Stimulated activated naive CD4-positive, alpha-beta T cell treated with Interleukin-2 at 50 U/mL for 16 hours (primary cell): ENCODE measurements around the gene DOCK2.
"Not testable (repeated sequence)": the region's sequence is repeated elsewhere in the genome, so short reads cannot be mapped to it uniquely, and the experiment has no call there.

Experiments
- DNase-seq: peaks from one replicate; lab custom pipeline; 2025; lab: John Stamatoyannopoulos, UW

DOCK2 gene

DNA sequence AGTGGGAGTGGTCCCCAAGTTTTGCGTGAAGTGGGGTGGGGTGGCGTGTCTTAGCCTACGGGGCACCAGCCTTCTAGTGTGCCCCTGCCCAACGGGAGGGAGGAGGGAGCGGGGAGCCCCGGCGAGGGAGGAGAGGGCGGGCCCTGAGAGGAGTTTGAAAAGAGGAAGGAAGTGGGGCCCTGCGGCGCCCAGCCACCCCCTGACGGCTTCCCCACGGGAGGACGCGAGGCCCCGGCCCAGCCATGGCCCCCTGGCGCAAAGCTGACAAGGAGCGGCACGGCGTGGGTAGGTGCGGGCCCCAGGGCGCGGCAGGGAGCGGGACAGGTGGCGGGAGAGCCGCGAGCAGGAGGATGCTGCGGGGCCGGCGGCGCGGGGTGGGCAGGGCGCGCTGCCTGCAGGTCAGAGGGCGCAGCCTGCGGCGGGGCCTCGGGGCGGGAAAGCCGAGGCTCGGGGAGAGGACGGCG is at the start of gene DOCK2:
DOCK2 (plus strand) TSS at position 191 of the 464 bp plus-strand sequence; CDS start at position 243, 52 bp downstream.
- DNase-seq: peak; percentile 64

DNA sequence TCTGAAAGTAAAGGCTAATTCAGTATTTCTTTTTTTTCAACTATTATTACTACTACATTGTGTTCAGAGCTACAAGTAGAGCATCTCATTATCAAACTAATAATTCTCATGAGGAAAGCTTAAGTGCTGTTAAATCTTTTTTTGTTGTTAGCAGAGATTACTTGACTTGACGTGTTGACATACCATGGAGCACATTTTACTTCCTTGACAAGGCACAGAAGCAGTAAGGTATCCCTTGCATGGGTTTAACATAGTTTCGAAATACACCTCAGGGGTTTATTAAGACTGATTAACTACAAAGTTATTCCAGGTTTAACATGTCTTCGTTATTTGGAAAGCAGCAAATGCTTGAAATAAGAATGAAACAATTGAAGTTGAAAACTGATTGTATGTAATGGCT is 46.5 kb upstream of the DOCK2 start:
- DNase-seq: no peak

DNA sequence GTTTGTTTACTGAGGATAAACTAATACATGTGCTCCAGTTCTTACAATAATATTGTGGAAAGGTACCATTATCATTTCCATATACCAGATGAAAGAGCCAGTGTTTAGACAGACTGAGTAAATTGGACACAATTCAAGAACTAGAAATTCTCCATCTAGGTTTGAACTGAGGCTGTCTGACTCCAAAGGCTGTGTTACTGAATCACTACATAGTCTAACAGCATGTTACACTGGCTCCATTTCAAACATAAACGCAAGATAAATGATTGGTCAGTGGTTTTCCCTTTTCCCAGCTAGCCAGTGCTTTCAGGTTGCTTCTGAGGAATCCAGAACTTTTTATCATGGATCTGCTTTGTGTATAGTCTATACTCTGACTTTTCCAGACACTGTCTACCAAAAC is 45.4 kb upstream of the DOCK2 start:
- DNase-seq: no peak

DNA sequence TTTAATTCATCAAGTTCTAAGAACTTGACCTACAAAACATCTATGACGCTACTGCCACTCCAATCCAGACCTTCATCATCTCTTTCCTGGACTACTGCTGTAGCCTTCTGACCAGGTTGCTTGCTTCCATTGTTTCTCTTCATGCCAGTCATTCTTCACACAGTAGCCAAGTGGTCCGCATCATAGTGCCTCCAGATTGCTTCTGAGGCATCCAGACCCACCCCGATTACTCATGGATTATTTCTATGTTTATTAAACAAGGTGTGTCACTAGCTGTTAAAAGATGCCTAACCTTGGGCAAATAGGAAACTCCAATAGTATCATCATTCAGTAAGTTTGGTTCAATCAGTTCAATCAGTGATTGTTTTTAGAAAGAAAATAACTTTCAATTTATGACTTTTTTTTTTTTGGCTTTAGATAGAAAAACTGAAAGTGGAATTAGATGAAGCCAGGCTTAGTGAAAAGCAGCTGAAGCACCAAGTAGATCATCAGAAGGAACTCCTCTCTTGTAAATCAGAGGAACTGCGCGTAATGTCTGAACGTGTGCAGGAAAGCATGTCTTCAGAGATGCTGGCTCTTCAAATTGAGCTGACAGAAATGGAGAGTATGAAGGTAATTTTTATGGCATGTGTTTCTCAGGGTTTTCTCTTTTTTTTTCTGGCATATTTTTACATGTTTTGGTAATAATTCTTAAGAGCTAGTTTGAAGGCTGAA is 44.0 kb upstream of the DOCK2 start:
- DNase-seq: no peak

DNA sequence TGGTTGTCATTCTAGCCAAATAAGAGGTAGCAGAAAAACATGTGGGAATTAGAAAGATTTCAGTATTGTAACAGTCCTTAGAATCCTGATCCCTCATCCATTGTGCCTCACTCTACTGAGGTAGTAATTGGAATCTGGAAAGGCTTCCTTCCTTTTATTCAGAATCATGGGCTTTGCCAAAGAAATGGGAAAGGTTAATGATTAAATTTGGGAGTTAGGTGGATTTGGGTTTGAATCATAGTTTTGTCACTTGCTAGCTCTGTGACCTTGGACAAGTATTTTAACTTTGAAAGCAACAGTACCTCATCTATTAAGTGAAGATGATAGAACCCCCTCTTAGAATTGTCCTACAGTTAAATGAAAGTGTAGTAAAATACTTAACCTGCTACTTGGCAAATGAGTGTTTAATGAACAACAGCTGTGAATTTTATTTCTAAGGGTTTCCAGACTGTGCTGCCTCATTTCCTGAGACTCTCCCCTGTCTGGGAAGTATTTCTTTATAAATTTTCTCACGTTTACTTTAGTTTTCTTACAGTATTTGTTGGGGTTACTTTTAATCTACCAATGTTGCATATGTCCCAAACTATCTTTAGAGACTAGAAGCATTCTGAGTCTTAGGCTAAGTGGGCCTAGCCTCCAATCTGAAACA is 41.8 kb upstream of the DOCK2 start:
- no peak for DNase-seq

DNA sequence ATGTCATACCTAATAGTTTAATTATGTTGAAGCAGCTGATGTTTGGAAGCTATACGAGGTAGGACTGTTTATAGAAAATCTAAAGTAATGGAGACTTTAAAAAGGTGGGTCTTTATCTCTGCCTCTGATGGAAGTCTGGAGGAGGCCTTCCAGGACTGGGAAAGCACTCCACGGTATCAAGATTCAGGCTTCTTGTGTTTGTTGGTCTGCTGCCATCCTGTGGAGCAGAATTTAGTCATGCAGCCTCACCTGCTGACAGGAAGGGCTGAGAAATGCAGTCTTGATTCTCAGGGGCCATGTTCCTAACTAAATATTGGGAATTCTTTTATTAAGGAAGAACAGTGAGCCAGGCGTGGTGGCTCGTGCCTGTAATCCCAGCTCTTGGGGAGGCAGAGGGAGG is 37.6 kb upstream of the DOCK2 start:
- no peak for DNase-seq

DNA sequence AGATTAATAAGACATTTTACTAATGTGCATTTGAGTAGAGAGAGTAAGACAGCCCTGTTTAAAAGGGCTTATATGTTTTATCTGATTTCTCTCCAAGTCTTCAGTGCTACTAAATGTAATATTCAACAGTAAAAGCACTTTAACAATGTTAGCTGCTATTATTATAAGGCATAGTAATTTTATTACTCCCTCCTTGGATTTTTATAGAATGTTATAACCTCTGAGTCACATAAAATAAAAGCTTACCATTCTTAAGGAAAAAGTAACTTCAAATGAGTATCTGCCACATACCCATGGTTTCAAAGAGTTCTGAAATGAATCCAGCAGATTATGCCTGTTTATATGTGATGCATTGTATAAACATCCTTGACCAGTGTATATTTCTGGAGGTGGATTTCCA is 34.5 kb upstream of the DOCK2 start:
- DNase-seq: no peak

DNA sequence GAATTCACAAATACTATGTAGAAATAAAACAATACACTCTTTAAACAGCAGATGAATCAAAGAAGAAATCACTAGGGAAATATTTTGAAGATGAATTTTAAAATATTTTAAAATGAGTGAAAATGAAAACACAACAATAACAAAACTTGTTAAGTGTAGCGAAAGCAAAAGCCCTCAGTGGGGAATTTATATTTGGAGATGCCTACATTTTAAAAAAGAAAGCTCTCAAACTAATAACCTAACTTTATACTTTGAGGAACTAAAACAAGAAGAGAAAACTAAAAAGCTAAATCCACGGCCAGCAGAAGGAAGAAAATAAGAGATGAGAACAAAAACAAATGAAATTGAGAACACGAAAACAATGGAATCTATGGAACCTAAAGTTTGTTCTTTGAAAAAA is 30.8 kb upstream of the DOCK2 start:
- no peak for DNase-seq

DNA sequence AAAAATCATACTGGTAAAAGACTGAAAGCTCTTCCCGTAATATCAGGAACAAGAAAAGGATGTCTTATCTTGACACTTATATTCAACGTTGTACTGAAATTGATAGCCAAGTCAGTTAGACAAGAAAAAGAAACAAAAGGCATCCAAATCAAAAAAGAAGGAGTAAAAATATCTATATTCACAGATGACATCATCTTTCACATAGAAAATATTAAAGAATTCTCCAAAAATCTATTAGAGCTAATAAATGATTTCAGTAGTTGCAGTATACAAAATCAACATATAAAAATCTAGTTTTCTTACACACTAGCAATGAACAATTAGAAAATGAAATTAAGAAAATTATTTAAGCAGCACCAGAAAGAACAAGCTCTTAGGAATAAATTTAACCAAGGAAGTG is 29.2 kb upstream of the DOCK2 start:
- no peak for DNase-seq

DNA sequence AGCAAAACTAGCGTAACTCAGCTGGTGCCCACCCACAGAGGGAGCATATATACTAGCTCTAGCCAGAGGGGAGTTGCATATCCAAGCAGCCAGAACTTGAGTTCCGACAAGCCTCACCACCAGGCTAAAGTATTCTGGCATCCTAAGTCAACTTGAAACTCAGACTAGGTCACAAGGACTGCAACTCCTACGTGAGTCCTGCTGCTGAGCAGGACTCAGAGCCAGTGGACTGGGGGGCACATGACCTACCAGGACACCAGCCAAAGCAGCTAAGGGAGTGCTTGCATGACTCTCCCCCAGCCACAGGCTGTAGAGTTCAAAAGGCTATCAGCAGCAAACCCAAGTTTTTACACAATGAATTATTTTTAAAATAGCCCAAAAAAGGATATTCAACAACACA is 27.4 kb upstream of the DOCK2 start:
- no peak for DNase-seq

DNA sequence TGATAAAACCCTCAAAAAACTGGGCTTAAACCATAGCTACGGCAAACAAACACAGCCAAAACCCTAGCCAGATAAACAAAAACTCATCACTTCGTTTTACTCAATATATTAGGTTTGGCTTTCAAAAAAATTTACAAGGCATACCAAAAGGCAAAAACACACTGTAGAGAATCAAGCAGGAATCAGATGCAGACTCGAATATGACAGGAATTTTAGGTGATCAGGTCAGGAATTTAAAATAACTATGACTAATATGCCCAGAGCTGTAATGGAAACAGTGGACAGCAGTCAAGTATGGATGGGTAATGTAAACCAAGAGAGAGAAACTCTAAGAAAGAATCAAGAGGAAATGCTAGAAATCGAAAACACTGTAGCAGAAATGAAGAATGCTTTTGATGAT is 26.5 kb upstream of the DOCK2 start:
- no peak for DNase-seq

DNA sequence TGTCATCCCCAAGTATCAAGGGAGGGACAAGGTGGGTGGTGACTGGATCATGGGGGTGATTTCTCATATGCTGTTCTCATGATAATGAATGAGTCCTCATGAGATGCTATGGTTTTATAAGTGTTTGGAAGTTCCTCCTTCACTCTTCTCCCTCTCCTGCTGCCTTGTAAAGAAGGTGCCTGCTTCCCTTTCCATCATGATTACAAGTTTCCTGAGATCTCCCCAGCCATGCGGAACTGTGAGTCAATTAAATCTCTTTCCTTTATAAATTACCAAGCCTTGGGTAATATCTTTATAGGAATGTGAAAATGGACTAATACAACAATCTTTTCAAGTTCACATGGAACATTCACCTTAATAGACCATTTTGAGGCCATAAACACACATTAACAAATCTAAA is 21.5 kb upstream of the DOCK2 start:
- DNase-seq: no peak

DNA sequence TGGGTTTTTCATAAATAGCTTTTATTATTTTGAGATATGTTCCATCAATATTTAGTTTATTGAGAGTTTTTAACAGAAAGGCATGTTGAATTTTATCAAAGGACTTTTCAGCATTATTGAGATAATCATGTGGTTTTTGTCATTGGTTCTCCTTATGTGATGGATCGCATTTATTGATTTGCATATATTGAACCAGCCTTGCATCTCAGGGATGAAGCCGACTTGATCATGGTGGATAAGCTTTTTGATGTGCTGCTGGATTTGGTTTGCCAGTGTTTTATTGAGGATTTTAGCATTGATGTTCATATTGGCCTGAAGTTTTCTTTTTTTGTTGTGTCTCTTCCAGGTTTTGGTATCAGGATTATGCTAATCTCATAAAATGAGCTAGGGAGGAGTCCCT is 12.8 kb upstream of the DOCK2 start:
- not testable (repeated sequence) for DNase-seq

DNA sequence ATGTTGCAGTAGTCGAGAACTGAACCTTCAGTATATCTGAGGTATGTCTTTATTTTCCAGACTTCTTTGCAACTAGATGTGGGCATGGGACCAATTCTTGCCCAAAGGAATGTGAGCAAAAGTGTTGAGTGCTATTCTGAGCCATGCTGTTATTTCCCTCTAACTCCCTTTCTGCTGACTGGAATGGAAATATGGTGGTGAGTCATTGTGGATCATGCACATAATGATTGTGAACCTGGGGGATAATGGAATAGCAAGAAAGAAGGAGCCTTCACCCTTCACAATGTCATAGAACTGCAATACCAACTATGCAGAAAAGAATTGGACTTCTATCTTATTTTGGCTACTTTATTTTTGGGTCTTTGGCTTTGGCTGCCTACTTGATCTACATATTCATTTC is 10.3 kb upstream of the DOCK2 start:
- no peak for DNase-seq

DNA sequence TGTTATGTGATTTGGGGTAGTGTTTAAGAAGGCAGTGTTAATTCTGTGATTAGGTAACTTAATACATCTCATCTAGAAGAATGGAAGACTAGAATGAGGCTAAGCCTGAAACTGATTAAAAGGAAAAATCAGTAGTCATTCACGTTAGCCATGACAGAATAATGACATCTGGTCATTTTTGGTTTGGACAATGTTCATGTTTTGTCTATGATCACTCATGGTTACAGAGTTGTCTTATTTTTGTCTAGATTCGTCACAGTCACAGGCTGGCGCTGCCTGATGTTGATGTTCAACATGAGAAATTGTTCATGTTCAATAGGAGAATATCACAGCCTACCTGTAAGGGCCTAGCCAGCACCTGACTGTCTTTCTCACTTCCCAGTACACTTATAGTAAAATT is 9.5 kb upstream of the DOCK2 start:
- no peak for DNase-seq

DNA sequence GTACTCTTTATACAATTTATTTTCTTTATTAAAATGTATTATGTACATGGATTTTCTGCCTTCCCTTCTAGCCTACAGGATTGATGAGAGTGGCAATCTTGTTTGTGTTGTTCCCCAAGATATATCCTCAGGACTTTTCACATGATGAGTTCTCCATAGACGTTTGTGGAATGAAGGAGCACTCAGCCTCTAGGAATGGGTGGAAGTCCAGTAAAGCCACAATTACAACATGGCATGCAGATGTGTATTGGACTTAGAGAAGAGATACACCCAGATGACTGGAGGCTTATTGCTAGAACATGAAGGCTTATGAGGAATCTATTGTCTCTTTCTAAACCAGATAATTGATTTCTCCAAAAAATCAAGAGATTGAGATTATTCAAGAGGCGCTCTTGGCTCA is 8.2 kb upstream of the DOCK2 start:
- no peak for DNase-seq

DNA sequence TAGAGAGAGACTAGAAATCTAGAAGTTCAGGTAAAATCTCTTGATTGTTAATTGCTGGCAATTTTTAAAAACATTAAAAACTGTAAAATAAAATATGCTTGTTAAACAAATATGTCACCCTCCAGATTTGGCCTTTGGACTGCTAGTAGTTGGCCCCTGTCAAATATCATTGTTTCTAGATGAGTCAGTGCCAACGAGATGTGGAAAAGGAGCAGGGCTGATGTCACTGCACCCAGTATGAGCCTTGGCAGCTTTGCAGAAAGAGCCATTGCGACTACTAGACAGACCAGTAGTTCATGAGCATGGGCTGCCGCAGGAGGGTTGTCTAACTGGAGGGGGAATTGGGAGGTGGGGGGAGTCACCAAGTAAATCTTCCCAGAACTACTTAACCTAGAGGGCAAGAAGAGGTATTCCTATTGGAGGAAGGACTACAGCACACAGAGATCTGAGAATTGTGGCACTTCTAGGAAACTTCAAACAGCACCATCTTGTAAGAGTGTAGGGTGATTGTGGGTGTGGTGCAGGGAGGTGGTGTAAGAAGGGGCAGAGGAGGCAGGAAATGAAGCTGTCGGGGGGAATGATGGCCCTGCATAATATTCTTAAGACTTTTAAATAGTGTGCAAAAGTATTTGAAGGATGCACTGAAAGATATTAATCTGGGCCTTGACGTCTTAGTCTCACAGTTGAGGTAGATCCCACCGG is 7.1 kb upstream of the DOCK2 start:
- no peak for DNase-seq

DNA sequence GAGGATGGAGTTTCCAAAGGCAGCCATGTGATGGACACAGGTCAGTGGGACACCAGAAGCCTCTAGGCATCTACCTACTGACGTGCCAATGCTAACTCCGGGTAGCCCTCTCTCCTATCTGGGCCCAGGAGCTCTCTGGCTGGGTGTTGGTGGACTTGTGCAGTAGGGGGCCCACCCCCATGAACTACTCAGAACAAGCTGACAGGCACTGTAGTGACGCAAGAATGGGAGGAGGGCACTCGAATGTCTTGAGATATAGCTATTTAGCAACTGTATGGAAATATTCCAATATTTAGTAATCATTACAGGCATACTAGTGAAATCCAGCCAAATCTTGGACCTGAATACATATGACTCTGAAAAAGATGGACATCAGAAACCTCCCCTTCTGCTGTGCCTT is 5.7 kb upstream of the DOCK2 start:
- DNase-seq: no peak

DNA sequence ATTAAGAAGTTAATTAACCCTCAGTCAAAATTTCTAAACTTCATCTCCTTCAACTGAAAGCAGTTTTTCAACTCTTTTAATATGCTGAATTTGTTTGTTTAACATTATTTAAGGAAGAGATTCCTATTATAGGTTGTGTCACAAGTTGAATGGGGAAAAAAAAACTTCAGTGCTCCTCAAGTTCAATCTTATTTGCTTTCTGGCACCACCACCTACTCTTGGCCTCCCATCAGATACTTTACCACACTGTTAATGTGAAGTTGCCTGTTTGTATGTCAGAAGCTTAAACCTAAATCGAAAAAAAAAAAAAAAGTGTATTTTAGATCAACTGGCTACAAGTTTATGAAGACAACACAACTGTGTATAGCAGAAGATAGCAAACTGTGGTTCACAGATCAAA is 4.1 kb upstream of the DOCK2 start:
- DNase-seq: no peak

DNA sequence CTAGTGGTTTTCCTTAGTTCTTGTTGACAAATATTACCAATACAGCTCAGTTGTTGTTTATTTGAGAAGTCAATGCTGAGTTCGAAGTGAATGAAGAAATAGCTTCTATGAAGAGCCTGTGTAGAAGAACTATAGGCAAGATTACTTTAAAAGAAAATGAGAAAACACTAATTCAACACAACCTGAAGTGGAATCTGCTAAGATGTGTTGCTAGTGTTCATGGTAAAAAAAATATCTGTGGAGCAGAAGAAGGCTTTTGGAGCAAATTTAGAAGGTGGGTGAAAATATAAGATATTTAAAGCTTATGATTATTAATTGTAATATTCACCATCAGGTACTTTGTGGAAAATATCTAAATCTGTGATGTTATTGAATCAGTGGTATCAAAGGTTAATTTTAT is 2.5 kb upstream of the DOCK2 start:
- DNase-seq: no peak

DNA sequence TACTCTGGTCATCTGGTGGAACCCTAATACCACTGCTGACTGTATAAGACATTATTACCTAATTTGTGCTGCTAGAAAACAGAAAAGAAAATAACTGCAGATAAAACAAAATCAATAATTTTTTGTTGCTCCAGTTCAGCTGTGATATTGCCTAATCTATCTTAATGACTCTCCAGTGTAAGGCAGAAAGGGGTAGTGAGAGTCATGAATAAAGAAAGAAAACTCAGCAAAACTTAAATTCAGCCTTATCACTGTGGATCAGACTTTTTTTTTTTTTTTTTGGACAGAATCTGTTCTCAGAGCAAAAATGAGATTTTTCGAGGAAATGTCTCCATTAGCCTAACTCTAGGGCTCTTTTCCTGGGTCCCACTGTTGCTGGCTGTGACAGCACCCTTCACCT is 1.1 kb upstream of the DOCK2 start:
- DNase-seq: no peak

DNA sequence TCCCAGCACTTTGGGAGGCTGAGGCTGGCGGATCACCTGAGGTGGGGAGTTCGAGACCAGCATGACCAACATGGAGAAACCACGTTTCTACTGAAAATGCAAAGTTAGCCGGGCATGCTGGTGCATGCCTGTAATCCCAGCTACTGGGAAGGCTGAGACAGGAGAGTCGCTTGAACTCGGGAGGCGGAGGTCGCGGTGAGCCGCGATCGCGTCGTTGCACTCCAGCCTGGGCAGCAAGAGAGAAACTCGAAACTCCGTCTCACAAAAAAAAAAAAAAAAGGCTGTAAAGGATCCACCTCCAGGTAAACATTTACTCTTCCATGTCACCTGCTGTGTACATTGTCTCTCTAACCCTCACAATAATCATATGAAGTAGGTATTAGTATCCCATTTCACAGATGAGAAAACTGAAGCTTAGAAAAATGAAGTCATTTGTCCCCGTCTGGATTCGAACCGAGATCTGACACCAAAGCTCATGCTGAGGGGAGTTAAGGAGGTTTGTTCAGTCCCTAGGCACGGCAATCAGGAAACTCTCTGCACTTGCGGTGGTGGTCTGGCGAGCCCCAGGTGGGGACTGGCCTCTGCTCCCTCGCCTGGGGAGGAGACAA is 494 bp upstream of the DOCK2 start:
- no peak for DNase-seq

DNA sequence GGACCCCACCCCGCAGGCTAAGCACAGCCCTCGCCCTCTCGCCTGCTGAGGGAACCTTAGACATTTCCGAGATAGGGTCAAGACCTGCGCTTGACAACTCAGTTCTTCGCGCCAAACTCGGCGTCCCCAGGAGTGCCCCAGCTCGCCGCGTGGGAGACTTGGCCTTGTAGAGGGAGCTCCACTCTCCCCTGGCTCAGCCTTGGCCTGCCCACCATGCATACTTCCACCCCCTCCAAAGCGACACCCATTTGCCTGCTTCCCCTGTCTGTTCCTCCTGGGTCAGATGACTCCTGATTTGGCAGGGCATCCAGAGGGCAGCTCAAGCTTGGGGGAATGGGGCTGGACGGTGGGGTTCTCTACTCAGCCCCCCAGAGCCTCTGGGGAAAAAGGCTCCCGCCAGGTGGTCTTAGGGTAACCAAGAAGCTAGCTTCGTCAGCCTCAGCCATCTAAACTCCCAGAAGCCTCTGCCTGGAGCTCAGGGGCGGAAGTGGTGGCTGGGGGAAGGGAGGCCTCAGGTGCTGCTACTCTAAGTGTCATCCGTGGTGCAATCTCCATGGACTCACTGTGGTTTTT is 560 bp downstream of the DOCK2 start:
- DNase-seq: peak; percentile 64
